Colonic mucosa (tissue), 4 donors: ENCODE data around the gene PDK2. TPM values are rescaled to one million over a fixed set of nuclear protein-coding genes. Genes with fewer than 3 reads are reported as not detected.
A peak's percentile ranks its signal among the peaks of the same experiment; 100 is the strongest.

Experiments
- DNase-seq: peaks from one replicate; pipeline ENCODE4 v3.0.0-alpha.2; 2020
- H3K27ac ChIP-seq: fragments of 200-600 bp; one replicate; pipeline ENCODE4 v1.8.0; 2021
- H3K27me3 ChIP-seq: fragments of 200-600 bp; one replicate; pipeline ENCODE4 v1.8.0; 2021
- H3K36me3 ChIP-seq: fragments of 200-600 bp; one replicate; pipeline ENCODE4 v1.8.0; 2021
- H3K4me1 ChIP-seq: fragments of 200-600 bp; one replicate; pipeline ENCODE4 v1.8.0; 2021; ENCODE audit warnings: mild to moderate bottlenecking
- H3K4me3 ChIP-seq: fragments of 200-600 bp; one replicate; pipeline ENCODE4 v1.8.0; 2021
- H3K9ac ChIP-seq, 2 donors: one replicate each; pipeline ENCODE4 v1.7.0; 2013; ENCODE audit warnings: control low read depth in 2 of 2, low read depth in 2 of 2, low read length in 2 of 2
- H3K9me3 ChIP-seq: fragments of 200-600 bp; one replicate; pipeline ENCODE4 v1.8.0; 2021
- CTCF ChIP-seq: fragments of 200-600 bp; IDR thresholded peaks from one replicate; pipeline ENCODE4 v1.8.0; 2022; ENCODE audit warnings: antibody characterized with exemption, mild to moderate bottlenecking
- intact Hi-C: fragments of 100-400 bp; cut with DNase I; formaldehyde crosslinking; loops from one replicate; pipeline ENCODE4 v1.14.1; 2022
- total RNA-seq, 2 donors: library from RNA; stranded (reverse); fragmentation: NEBNext Ultra II Directional in 1 of 2; extraction: Animal tissue kit (Norgen Biotek cat#: 25700) in 1 of 2; gene quantifications; one replicate each; pipeline ENCODE4 v1.2.1, GENCODE V29; 2021
- donor health status: healthy.
- donor health status: DM: no; HTN: no; CAD: no.
- donor health status: DM: no; HTN: no; CAD: no.

The PDK2 gene
- total RNA-seq, 2 donors from 2014 or later = 48.8 to 56.4 TPM

- Histone ChIP-seq H3K4me3 (peak overlapping the region; percentile 33), H3K4me1 (peaks cover 10% of the 10 kb centered on the region), H3K36me3 (no peaks in the 10 kb centered on the region), H3K9ac (no peak overlapping the region), H3K27ac (no peak overlapping the region), H3K27me3 (peaks cover 16% of the 10 kb centered on the region), H3K9me3 (no peaks in the 10 kb centered on the region)
- DNase-seq = no peak
- TF ChIP-seq CTCF = no peak
- intact Hi-C loops = no loop called here
These were observed 35.6 kb downstream of the PDK2 start for GRCh38 chr17:50130559-50131305.

GRCh38 chr17:50132104-50132794 lies 37.1 kb downstream of the PDK2 start:
- Histone ChIP-seq H3K9me3 (no peaks in the 10 kb centered on the region), H3K9ac (peak overlapping the region in 1 of 2 donors; percentile 24), H3K36me3 (peaks cover 6% of the 10 kb centered on the region), H3K27ac (no peak overlapping the region), H3K4me3 (no peak overlapping the region), H3K4me1 (peaks cover 10% of the 10 kb centered on the region), H3K27me3 (peaks cover 16% of the 10 kb centered on the region)
- intact Hi-C loops = no loop called here
- no peak for TF ChIP-seq CTCF
- no peak for DNase-seq

- Histone ChIP-seq H3K4me3 (no peak overlapping the region), H3K27me3 (peaks cover 16% of the 10 kb centered on the region), H3K4me1 (peaks cover 10% of the 10 kb centered on the region), H3K27ac (no peak overlapping the region), H3K9ac (no peak overlapping the region), H3K36me3 (peaks cover 6% of the 10 kb centered on the region), H3K9me3 (no peaks in the 10 kb centered on the region)
- DNase-seq = no peak
- no peak for TF ChIP-seq CTCF
- intact Hi-C loops = no loop called here
These were observed 38.0 kb downstream of the PDK2 start for GRCh38 chr17:50133028-50133768.

GRCh38 chr17:50133769-50134099 lies 38.6 kb downstream of the PDK2 start:
- Histone ChIP-seq H3K9ac (no peak overlapping the region), H3K9me3 (no peaks in the 10 kb centered on the region), H3K27ac (no peak overlapping the region), H3K4me1 (peaks cover 8% of the 10 kb centered on the region), H3K27me3 (peaks cover 13% of the 10 kb centered on the region), H3K4me3 (no peak overlapping the region), H3K36me3 (peaks cover 8% of the 10 kb centered on the region)
- intact Hi-C loops = no loop called here
- no peak for TF ChIP-seq CTCF
- no peak for DNase-seq

- Histone ChIP-seq H3K9me3 (no peaks in the 10 kb centered on the region), H3K9ac (no peak overlapping the region), H3K4me1 (peaks cover under 1% of the 10 kb centered on the region), H3K36me3 (peaks cover 14% of the 10 kb centered on the region), H3K4me3 (no peak overlapping the region), H3K27ac (no peak overlapping the region), H3K27me3 (peaks cover 7% of the 10 kb centered on the region)
- no peak for DNase-seq
- intact Hi-C loops = no loop called here
- TF ChIP-seq CTCF = no peak
These were observed 39.3 kb downstream of the PDK2 start for GRCh38 chr17:50134206-50135110.
